Mucosa of descending colon (tissue), 3 donors: Measurements from ENCODE around the gene PROSER2. TPM values are rescaled to one million over a fixed set of nuclear protein-coding genes. Genes with fewer than 3 reads are reported as not detected.

Experiments used
- ATAC-seq: fragments of 200-7000 bp; cut with Tn5 transposase; one replicate; pipeline ENCODE4 v1.9.1; 2020; ENCODE audit warnings: mild to moderate bottlenecking, moderate library complexity
- DNase-seq, 3 donors: peaks; one replicate each; pipeline ENCODE4 v3.0.0-alpha.2; 2020
- H3K36me3 ChIP-seq: fragments of 200-600 bp; one replicate; pipeline ENCODE4 v1.8.0; 2021; ENCODE audit warnings: low read depth, mild to moderate bottlenecking
- H3K4me1 ChIP-seq: fragments of 200-600 bp; one replicate; pipeline ENCODE4 v1.8.0; 2021; ENCODE audit warnings: low read depth, mild to moderate bottlenecking
- H3K4me3 ChIP-seq: fragments of 200-600 bp; one replicate; pipeline ENCODE4 v1.8.0; 2021; ENCODE audit warnings: mild to moderate bottlenecking
- H3K9me3 ChIP-seq: fragments of 200-600 bp; one replicate; pipeline ENCODE4 v1.8.0; 2021; ENCODE audit warnings: mild to moderate bottlenecking
- CTCF ChIP-seq: fragments of 200-600 bp; IDR thresholded peaks from one replicate; pipeline ENCODE4 v1.8.0; 2022; ENCODE audit warnings: antibody characterized with exemption, mild to moderate bottlenecking
- intact Hi-C, 2 donors: fragments of 100-400 bp; cut with DNase I in 1 of 2; cut with micrococcal nuclease in 1 of 2; formaldehyde crosslinking; loops; one replicate each; pipeline versions ENCODE4 v1.11.0 to v1.11.1; 2022; cut with DNase I, micrococcal nuclease
- total RNA-seq, 3 donors: library from RNA; stranded (reverse); fragmentation: NEBNext Ultra II Directional in 2 of 3; extraction: Animal tissue kit (Norgen Biotek cat#: 25700) in 2 of 3; gene quantifications; one replicate each; pipeline versions ENCODE4 v1.2.1 to v1.2.4, GENCODE V29; 2021 to 2023
- donor health status: DM: no; HTN: no; CAD: no; lungs with moderate emphysema.
- donor health status: DM: no; HTN: no; CAD: no.
- donor health status: DM: no; HTN: yes; CAD: no.

Gene PROSER2
- total RNA-seq, 3 donors from 2014 or later, result 3.9 to 10.4 (median 6.2) TPM

GRCh38 chr10:11828682-11829284 lies 5.6 kb downstream of the PROSER2 start:
- Histone ChIP-seq H3K4me3 (no peak overlapping the region), H3K36me3 (no peaks in the 10 kb centered on the region), H3K9me3 (no peaks in the 10 kb centered on the region), H3K4me1 (peaks cover 7% of the 10 kb centered on the region)
- no peak for TF ChIP-seq CTCF
- DNase-seq, result no peak
- no peak for ATAC-seq
- intact Hi-C loops, result no loop called here

GRCh38 chr10:11830836-11831519 lies 7.8 kb downstream of the PROSER2 start:
- Histone ChIP-seq H3K9me3 (no peaks in the 10 kb centered on the region), H3K36me3 (no peaks in the 10 kb centered on the region), H3K4me3 (no peak overlapping the region), H3K4me1 (peaks cover 7% of the 10 kb centered on the region)
- no peak for TF ChIP-seq CTCF
- intact Hi-C loops, result no loop called here
- DNase-seq (no peak), ATAC-seq (peak; percentile 50)

GRCh38 chr10:11831520-11831951 lies 8.4 kb downstream of the PROSER2 start:
- peaks cover 7% of the 10 kb centered on the region for H3K4me1 ChIP-seq
- ATAC-seq, result peak; percentile 52
- H3K9me3 ChIP-seq, result no peaks in the 10 kb centered on the region
- no peaks in the 10 kb centered on the region for H3K36me3 ChIP-seq
- DNase-seq, result no peak
- intact Hi-C loops, result no loop called here
- no peak overlapping the region for H3K4me3 ChIP-seq
- no peak for TF ChIP-seq CTCF

GRCh38 chr10:11832042-11832441 lies 8.9 kb downstream of the PROSER2 start:
- H3K9me3 ChIP-seq, result no peaks in the 10 kb centered on the region
- intact Hi-C loops, result no loop called here
- H3K36me3 ChIP-seq, result no peaks in the 10 kb centered on the region
- DNase-seq, result no peak
- no peak for ATAC-seq
- no peak for TF ChIP-seq CTCF
- peaks cover 7% of the 10 kb centered on the region for H3K4me1 ChIP-seq
- no peak overlapping the region for H3K4me3 ChIP-seq

- Histone ChIP-seq H3K36me3 (no peaks in the 10 kb centered on the region), H3K4me3 (no peak overlapping the region), H3K9me3 (no peaks in the 10 kb centered on the region), H3K4me1 (peaks cover 7% of the 10 kb centered on the region)
- DNase-seq (no peak), ATAC-seq (peak; percentile 34)
- no peak for TF ChIP-seq CTCF
- intact Hi-C loops, result no loop called here
Observed at GRCh38 chr10:11835061-11835460, 11.9 kb downstream of the PROSER2 start.
